GM12875 (cell line): Measurements from ENCODE around the gene NRXN2.

Experiments
- H3K4me3 ChIP-seq: one replicate; pipeline ENCODE4 v1.5.1; 2011; ENCODE audit warnings: low read depth, low read length, control low read depth
- TF ChIP-seq, protein P1 (sequence below): IDR thresholded peaks from 2 replicates; pipeline ENCODE4 v1.5.1; 2011; ENCODE audit warnings: low read depth, mild to moderate bottlenecking, control low read depth, inconsistent platforms, low read length, moderate library complexity, borderline replicate concordance; ENCODE audit not compliant: insufficient read depth

The NRXN2 gene

DNA sequence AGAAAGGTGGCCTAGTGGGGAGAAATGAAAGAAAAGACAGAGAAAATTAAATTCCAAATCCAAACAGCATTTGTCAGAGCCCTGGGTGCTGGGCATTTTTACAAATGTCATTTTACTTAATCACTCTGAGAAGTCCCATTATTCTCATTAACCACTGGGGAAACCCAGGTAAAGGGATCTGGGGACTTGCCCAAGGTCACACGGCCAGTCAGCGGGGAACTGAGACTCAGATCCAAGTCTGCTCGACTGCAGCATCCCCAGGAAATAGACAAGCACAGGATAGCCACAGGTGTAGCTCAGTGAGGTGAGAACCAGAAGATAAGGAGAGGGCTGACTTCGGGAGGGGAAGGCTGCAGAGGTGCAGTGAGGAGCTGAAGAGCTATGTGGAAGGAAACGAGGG lies 7.9 kb downstream of the NRXN2 start:
- TF ChIP-seq, protein P1, sequence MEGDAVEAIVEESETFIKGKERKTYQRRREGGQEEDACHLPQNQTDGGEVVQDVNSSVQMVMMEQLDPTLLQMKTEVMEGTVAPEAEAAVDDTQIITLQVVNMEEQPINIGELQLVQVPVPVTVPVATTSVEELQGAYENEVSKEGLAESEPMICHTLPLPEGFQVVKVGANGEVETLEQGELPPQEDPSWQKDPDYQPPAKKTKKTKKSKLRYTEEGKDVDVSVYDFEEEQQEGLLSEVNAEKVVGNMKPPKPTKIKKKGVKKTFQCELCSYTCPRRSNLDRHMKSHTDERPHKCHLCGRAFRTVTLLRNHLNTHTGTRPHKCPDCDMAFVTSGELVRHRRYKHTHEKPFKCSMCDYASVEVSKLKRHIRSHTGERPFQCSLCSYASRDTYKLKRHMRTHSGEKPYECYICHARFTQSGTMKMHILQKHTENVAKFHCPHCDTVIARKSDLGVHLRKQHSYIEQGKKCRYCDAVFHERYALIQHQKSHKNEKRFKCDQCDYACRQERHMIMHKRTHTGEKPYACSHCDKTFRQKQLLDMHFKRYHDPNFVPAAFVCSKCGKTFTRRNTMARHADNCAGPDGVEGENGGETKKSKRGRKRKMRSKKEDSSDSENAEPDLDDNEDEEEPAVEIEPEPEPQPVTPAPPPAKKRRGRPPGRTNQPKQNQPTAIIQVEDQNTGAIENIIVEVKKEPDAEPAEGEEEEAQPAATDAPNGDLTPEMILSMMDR = no peak
- H3K4me3 ChIP-seq = no peak overlapping the region

GRCh38 chr11:64714666-64715065 lies 8.3 kb downstream of the NRXN2 start:
- TF ChIP-seq, protein P1 = no peak
- H3K4me3 ChIP-seq = no peak overlapping the region

DNA sequence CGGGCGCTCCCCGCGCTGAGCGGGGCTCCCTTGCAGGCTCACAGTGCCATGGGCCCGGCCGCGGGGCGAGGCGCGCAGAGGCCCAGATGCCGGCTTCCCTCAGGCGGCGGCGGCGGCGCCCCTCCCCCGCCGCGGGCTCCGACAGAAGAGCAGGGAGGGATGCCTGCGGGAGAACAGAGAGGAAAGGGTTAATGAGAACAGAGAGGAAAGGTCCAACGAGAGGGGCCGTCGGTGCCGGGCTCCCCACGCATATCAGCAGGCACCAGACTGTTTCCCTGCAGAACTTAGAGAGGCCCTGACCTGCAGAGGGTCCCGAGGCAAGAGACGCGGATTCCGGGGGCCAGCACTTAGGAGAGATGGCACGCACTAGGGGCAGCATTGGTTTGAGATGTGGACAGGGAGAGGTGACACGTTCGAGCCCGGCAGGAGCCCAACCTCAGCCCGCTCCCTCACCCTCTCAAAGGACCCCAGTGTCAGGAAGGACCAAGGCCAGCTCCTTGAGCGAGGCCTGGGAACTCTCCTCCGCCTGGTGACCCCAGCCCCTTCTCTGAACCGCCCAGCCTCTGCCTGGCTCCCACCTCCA lies 9.1 kb downstream of the NRXN2 start:
- TF ChIP-seq, protein P1 = no peak
- H3K4me3 ChIP-seq = no peak overlapping the region

DNA sequence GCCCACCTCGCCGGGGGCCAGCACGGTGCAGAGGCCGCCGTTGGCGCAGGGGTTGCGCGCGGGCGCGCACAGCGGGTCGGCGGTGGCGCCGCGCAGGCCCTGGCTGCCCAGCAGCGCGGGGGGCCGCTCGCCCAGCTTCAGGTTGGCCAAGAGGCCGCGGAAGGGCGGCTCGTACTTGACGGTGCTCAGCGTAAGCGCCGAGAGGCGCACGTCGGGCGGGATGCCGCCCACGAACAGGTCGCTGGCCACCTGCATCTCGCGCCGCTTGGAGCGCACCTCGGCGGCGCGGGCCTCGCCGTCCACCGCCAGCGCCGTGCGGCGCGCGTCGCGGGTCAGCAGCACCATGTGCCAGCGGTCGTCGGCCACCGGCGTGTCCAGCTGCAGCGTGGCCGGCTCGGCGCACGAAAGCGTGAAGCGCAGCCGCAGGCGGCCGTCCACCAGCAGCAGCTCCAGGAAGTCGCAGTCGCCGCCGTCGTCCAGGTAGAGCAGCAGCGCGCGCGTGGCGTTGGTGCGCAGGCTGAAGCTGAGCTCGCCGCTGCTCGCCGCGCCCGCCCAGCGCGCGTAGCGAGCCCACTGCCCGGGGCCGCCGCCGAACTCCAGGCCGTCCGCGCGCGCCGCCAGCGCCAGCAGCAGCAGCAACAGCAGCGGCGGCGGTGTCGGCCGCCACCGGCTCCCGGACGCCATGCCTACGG lies 9.8 kb downstream of the NRXN2 start:
- TF ChIP-seq, protein P1 = no peak

GRCh38 chr11:64712430-64713015 lies 10.5 kb downstream of the NRXN2 start:
- TF ChIP-seq, protein P1 = no peak
- H3K4me3 ChIP-seq = no peak overlapping the region

More for the DNA sequence above, 9.8 kb downstream of the NRXN2 start:
- no peak overlapping the region for H3K4me3 ChIP-seq

- TF ChIP-seq, protein P1 = no peak
- no peak overlapping the region for H3K4me3 ChIP-seq
Measured at GRCh38 chr11:64711956-64712362, 11.0 kb downstream of the NRXN2 start.
